ENCODE data around the gene SGSM2.

GRCh38 chr17:2415081-2415480 lies 77.8 kb downstream of the SGSM2 start:
- TF ChIP-seq POLR2AphosphoS5 (IDR thresholded peaks at IDR 0.05) (no peak), POLR2A (IDR thresholded peaks at IDR 0.05) (no peak)
- TF ChIP-seq, protein P1, sequence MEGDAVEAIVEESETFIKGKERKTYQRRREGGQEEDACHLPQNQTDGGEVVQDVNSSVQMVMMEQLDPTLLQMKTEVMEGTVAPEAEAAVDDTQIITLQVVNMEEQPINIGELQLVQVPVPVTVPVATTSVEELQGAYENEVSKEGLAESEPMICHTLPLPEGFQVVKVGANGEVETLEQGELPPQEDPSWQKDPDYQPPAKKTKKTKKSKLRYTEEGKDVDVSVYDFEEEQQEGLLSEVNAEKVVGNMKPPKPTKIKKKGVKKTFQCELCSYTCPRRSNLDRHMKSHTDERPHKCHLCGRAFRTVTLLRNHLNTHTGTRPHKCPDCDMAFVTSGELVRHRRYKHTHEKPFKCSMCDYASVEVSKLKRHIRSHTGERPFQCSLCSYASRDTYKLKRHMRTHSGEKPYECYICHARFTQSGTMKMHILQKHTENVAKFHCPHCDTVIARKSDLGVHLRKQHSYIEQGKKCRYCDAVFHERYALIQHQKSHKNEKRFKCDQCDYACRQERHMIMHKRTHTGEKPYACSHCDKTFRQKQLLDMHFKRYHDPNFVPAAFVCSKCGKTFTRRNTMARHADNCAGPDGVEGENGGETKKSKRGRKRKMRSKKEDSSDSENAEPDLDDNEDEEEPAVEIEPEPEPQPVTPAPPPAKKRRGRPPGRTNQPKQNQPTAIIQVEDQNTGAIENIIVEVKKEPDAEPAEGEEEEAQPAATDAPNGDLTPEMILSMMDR (IDR thresholded peaks at IDR 0.05), result no peak
